Aorta (tissue), 5 donors: ENCODE data around the gene TMTC1. TPM values are rescaled to one million over a fixed set of nuclear protein-coding genes. Genes with fewer than 3 reads are reported as not detected.

ENCODE experiments used
- ATAC-seq: fragments of 200-7000 bp; cut with Tn5 transposase; one replicate; pipeline ENCODE4 v1.9.1; 2022; ENCODE audit warnings: moderate library complexity; ENCODE audit not compliant: low FRiP score
- DNase-seq, 2 donors: peaks; one replicate each; pipeline ENCODE4 v3.0.0-alpha.2; 2020
- H3K27ac ChIP-seq, 2 donors: one replicate each; pipeline ENCODE4 v1.5.1; 2013; ENCODE audit warnings: low read length in 2 of 2, mild to moderate bottlenecking in 2 of 2, moderate library complexity in 2 of 2, control low read depth in 1 of 2, inconsistent platforms in 1 of 2, low read depth in 1 of 2
- H3K27me3 ChIP-seq, 2 donors: one replicate each; pipeline ENCODE4 v1.6.1; 2013; ENCODE audit warnings: control low read depth in 1 of 2, low read length in 1 of 2, mild to moderate bottlenecking in 1 of 2, moderate library complexity in 1 of 2; ENCODE audit not compliant: insufficient read depth in 2 of 2, control insufficient read depth in 1 of 2
- H3K36me3 ChIP-seq, 2 donors: one replicate each; pipeline ENCODE4 v1.6.1; 2013; ENCODE audit warnings: control low read depth in 1 of 2, low read length in 1 of 2, mild to moderate bottlenecking in 1 of 2; ENCODE audit not compliant: insufficient read depth in 2 of 2, control insufficient read depth in 1 of 2
- H3K4me1 ChIP-seq, 2 donors: one replicate each; pipeline ENCODE4 v1.6.1; 2013; ENCODE audit warnings: low read length in 2 of 2, control low read depth in 1 of 2, mild to moderate bottlenecking in 1 of 2, moderate library complexity in 1 of 2; ENCODE audit not compliant: insufficient read depth in 2 of 2, control insufficient read depth in 1 of 2
- H3K4me3 ChIP-seq, 2 donors: one replicate each; pipeline ENCODE4 v1.5.1; 2013; ENCODE audit warnings: low read length in 2 of 2, control low read depth in 1 of 2, mild to moderate bottlenecking in 1 of 2
- H3K9me3 ChIP-seq: one replicate; pipeline ENCODE4 v1.6.1; 2013; ENCODE audit warnings: mild to moderate bottlenecking, low read length; ENCODE audit not compliant: control insufficient read depth
- WGBS, 2 donors: extraction: QIAGEN DNeasy Blood & Tissue Kit; methylation state at CpG; one replicate each; pipeline ENCODE4 v1.1.7; 2013; 5-methylcytosine and 5-hydroxymethylcytosine counted together
- intact Hi-C, 2 donors: fragments of 100-400 bp; cut with DNase I; formaldehyde crosslinking; loops; one replicate each; pipeline versions ENCODE4 v1.14.2 to v1.15.0; 2022
- polyA plus RNA-seq, 2 donors: library from polyadenylated mRNA; stranded (reverse); fragments of 200-250 nt; gene quantifications; one replicate each; pipeline ENCODE4 v1.2.3, GENCODE V29; 2013
- total RNA-seq, 2 donors: library from RNA; stranded (reverse); fragmentation: NEBNext Ultra II Directional; extraction: Animal tissue kit (Norgen Biotek cat#: 25700); gene quantifications; one replicate each; pipeline ENCODE4 v1.2.1, GENCODE V29; 2021
- donor health status: healthy with polysubstance abuse.
- donor health status: Bipolar disorder and iron deficiency.
- donor health status: DM: no; HTN: no; CAD: no.
- donor health status: DM: no; HTN: no; CAD: no.
- donor health status: DM: yes; HTN: yes; CAD: no.

The TMTC1 gene
- total and polyA plus RNA-seq, 4 donors: 12.8 to 84.6 (median 46.7) TPM

GRCh38 chr12:29741342-29742241 lies 42.1 kb downstream of the TMTC1 start:
- H3K4me1 ChIP-seq: peaks cover 0 to 2% of the 10 kb centered on the region in 2 donors
- H3K36me3 ChIP-seq: no peaks in the 10 kb centered on the region
- DNase-seq: no peak
- H3K4me3 ChIP-seq: no peak overlapping the region
- peak; percentile 64 for ATAC-seq
- no peaks in the 10 kb centered on the region for H3K9me3 ChIP-seq
- 56 to 73% methylated on average over 7 of the region's 7 CpGs for WGBS, 2 donors
- intact Hi-C loops: no loop called here
- H3K27me3 ChIP-seq: no peaks in the 10 kb centered on the region
- H3K27ac ChIP-seq: peak overlapping the region in 1 of 2 donors; percentile 40

- WGBS, 2 donors: 91 to 93% methylated on average over 10 of the region's 10 CpGs
- Histone ChIP-seq H3K4me3 (no peak overlapping the region), H3K27me3 (no peaks in the 10 kb centered on the region), H3K36me3 (no peaks in the 10 kb centered on the region), H3K9me3 (no peaks in the 10 kb centered on the region), H3K4me1 (peaks cover 4 to 5% of the 10 kb centered on the region in 2 donors), H3K27ac (no peak overlapping the region)
- DNase-seq (no peak), ATAC-seq (no peak)
- intact Hi-C loops: no loop called here
These were observed 44.3 kb downstream of the TMTC1 start for GRCh38 chr12:29739279-29739991.

- DNase-seq: no peak
- Histone ChIP-seq H3K36me3 (no peaks in the 10 kb centered on the region), H3K27ac (no peak overlapping the region), H3K27me3 (no peaks in the 10 kb centered on the region), H3K9me3 (no peaks in the 10 kb centered on the region), H3K4me1 (peaks cover 4 to 6% of the 10 kb centered on the region in 2 donors), H3K4me3 (no peak overlapping the region)
- ATAC-seq: no peak
- WGBS, 2 donors: 90 to 93% methylated on average over 3 of the region's 3 CpGs
- intact Hi-C loops: no loop called here
These were observed 45.4 kb downstream of the TMTC1 start for GRCh38 chr12:29738365-29738764.

- intact Hi-C loops: no loop called here
- DNase-seq (no peak), ATAC-seq (no peak)
- Histone ChIP-seq H3K9me3 (no peaks in the 10 kb centered on the region), H3K36me3 (no peaks in the 10 kb centered on the region), H3K27me3 (no peaks in the 10 kb centered on the region), H3K4me3 (no peak overlapping the region), H3K27ac (no peak overlapping the region), H3K4me1 (peaks cover 2 to 8% of the 10 kb centered on the region in 2 donors)
- WGBS, 2 donors: 97 to 98% methylated on average over 4 of the region's 4 CpGs
These were observed 46.1 kb downstream of the TMTC1 start for GRCh38 chr12:29737644-29738043.

GRCh38 chr12:29735604-29736003 lies 48.1 kb downstream of the TMTC1 start:
- H3K27ac ChIP-seq: no peak overlapping the region
- H3K9me3 ChIP-seq: no peaks in the 10 kb centered on the region
- no peak overlapping the region for H3K4me3 ChIP-seq
- WGBS, 2 donors: 81 to 83% methylated on average over 7 of the region's 7 CpGs
- peaks cover 2 to 11% of the 10 kb centered on the region in 2 donors for H3K4me1 ChIP-seq
- no peaks in the 10 kb centered on the region for H3K36me3 ChIP-seq
- H3K27me3 ChIP-seq: no peaks in the 10 kb centered on the region
- intact Hi-C loops: no loop called here
- ATAC-seq (no peak), DNase-seq (no peak)

GRCh38 chr12:29734734-29735133 lies 49.0 kb downstream of the TMTC1 start:
- ATAC-seq (no peak), DNase-seq (no peak)
- no peak overlapping the region for H3K4me3 ChIP-seq
- peaks cover 2 to 11% of the 10 kb centered on the region in 2 donors for H3K4me1 ChIP-seq
- no peaks in the 10 kb centered on the region for H3K9me3 ChIP-seq
- 18 to 31% methylated on average over 6 of the region's 6 CpGs for WGBS, 2 donors
- intact Hi-C loops: loop anchor here in 1 of 2 donors (5.0 kb wide), 1 partner anchor 48 kb away; the partner anchor contains the start of gene TMTC1
- H3K27ac ChIP-seq: peak overlapping the region; percentile 43 to 78
- H3K27me3 ChIP-seq: no peaks in the 10 kb centered on the region
- H3K36me3 ChIP-seq: no peaks in the 10 kb centered on the region

- intact Hi-C loops: loop anchor here in 1 of 2 donors (5.0 kb wide), 1 partner anchor 48 kb away; the partner anchor contains the start of gene TMTC1
- no peak overlapping the region for H3K4me3 ChIP-seq
- DNase-seq (no peak), ATAC-seq (no peak)
- no peaks in the 10 kb centered on the region for H3K9me3 ChIP-seq
- H3K27ac ChIP-seq: peak overlapping the region; percentile 43 to 74
- no peaks in the 10 kb centered on the region for H3K27me3 ChIP-seq
- H3K36me3 ChIP-seq: no peaks in the 10 kb centered on the region
- 73 to 79% methylated on average over 5 of the region's 5 CpGs for WGBS, 2 donors
- peaks cover 2 to 11% of the 10 kb centered on the region in 2 donors for H3K4me1 ChIP-seq
These were observed 49.4 kb downstream of the TMTC1 start for GRCh38 chr12:29734305-29734704.

- Histone ChIP-seq H3K36me3 (no peaks in the 10 kb centered on the region), H3K4me3 (no peak overlapping the region), H3K27ac (no peak overlapping the region), H3K9me3 (no peaks in the 10 kb centered on the region), H3K27me3 (no peaks in the 10 kb centered on the region), H3K4me1 (peaks cover 2 to 11% of the 10 kb centered on the region in 2 donors)
- no peak for ATAC-seq
- DNase-seq: no peak
- WGBS, 2 donors: 93 to 97% methylated on average over 1 of the region's 1 CpG
- intact Hi-C loops: loop anchor here in 1 of 2 donors (5.0 kb wide), 1 partner anchor 49 kb away; the partner anchor contains the start of gene TMTC1
These were observed 50.2 kb downstream of the TMTC1 start for GRCh38 chr12:29733501-29733900.
